Fibroblast of skin of left quadriceps (primary cell): Measurements from ENCODE around the gene GLI3.

Source experiments
- DNase-seq, 2 experiments: peaks; one replicate each; pipeline ENCODE4 v3.0.0-alpha.2; 2013; ENCODE audit warnings: low read depth in 2 of 2

GLI3 gene

DNA sequence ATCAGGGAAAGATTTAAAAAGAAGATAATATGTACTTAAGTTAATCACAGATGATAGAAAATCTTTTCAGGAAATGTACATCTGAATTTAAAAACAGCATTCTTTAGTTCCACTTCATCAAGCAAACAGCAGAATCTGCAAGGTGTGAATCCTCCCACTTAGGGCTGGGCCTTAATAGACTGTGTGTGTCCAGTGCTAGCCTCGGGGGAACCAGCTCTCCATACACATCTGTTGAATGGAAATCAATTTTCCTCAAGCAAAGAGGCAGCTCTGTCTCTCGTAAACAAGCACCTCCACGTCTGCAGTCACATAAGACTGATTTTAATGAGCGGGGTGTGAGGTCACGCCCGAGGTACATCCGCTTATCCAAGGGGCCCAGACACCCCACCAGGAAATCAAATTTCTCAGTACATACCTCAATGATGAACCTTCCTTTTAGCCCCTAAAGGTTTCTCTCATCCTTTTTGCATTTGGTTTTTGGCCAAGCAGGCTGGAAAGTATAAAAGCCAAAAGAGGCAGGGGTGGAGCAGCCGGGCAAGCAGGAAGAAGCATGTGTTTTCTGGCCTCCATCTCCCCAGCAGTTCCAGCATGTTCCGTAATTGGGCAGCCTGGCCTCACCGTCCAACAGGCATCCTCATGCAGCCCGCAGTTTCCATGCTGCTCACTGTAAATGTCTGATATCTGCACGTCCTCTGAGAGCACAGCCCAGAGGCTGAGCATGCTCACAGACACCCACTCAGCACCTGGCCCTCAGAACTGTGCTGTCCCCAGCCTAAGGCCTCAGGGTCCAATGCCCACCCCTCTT lies 131.3 kb downstream of the GLI3 start:
- no peak for DNase-seq

DNA sequence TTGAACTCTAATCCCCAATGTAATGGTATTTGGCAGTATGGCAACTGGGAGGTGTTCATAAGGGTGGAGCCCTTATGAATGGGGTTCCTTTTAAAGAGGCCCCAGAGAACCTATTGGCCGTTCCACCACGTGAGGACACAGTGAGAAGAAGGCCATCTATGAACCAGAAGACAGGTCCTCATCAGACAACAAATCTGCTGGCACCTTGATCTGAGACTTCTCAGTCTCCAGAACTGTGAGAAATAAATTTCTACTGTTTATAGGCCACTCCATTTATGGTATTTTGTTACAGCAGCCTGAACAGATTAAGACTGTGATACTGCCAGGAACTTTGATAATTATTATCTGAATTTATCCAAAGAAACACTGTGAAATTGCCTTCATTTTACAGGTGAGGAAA lies 132.3 kb downstream of the GLI3 start:
- DNase-seq, result no peak

DNA sequence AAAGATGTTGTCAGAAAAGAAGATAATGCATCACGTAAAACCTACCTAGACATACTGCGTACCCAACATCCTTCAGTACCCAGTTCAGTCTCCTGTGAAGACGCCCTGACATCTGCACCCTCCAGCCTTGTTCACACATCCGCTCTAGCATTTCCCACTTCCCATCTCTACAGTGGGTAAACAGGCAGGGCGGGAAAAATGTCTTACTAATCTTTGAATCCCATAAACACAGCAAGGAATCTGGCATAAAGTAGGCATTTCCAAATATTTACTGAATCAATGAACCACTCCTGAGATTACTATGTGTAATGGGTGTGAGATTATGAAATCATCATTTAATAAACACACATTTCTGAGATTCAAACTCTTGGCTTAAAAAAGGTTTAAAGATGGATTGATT lies 132.8 kb downstream of the GLI3 start:
- no peak for DNase-seq

DNA sequence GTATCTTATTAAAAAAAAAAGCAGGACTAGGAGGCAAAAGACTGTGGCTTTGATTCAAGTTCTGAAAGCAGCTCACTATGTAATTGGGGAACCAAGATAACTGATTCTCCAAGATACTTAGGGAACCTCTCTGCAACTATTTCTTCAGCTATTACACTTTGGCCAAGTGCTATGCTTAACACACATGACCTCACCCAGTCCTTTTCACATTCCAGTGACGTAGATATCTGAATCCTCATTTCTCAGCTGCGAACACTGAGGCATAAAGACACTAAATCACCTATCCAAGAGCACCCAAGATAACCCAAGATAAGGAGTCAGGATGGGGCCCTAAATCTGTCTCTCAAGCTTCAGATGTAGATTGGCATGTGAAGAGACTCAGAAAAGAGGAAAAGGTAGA lies 133.6 kb downstream of the GLI3 start:
- no peak for DNase-seq

DNA sequence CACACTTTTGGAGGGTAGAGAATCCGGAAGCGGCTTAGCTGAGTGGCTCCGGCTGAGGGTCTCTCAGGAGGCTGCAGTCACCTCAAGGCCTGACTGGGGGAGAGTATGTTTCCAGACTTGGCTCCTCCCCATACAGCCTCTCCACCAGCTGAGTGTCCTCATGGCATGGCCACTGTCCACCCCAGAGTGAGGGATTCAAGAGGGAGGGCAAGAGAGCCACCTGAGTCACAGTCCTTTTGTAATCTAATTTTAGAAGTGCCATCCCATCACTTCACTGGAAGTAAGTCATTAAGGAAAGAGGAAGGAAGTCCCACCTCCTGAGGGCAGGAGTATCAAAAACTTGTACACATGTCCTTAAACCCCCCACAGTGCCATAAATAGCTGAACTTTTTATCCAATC lies 134.0 kb downstream of the GLI3 start:
- no peak for DNase-seq

DNA sequence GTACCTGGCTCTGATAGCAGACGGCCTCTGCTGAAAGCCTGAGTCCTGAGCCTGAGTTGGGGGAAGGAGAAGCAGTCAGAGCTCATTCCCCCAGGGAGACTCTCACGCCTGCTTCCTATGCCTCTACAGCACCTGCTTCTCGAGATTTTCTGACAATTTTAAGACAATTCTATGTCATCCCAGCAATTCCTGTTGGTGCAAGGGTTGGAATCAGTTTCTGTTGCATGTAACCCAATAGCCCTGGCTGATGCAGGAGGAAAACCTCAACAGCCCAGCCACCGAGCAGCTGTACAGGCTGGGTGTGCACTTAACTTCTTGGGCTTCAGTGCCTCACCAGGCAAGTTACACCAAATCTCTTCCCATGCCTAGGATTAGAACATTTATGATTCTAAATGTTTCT lies 134.7 kb downstream of the GLI3 start:
- no peak for DNase-seq

DNA sequence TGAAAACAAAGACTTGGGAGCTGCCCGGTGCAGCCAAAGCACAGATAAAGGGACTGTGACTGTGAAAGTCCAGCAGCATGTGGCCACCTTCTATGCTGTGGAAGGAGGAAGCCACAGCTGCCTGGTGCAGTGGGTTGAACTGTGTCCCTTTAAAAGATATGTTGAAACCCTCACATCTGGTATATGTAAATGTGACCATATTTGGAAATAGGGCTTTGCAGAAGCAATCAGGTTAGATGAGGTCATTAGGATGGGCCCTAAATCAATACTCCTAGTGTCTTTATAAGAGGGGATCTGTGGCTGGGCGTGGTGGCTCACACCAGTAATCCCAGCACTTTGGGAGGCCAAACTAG lies 136.9 kb downstream of the GLI3 start:
- DNase-seq, result peak in 1 of 2 experiments; percentile 39

DNA sequence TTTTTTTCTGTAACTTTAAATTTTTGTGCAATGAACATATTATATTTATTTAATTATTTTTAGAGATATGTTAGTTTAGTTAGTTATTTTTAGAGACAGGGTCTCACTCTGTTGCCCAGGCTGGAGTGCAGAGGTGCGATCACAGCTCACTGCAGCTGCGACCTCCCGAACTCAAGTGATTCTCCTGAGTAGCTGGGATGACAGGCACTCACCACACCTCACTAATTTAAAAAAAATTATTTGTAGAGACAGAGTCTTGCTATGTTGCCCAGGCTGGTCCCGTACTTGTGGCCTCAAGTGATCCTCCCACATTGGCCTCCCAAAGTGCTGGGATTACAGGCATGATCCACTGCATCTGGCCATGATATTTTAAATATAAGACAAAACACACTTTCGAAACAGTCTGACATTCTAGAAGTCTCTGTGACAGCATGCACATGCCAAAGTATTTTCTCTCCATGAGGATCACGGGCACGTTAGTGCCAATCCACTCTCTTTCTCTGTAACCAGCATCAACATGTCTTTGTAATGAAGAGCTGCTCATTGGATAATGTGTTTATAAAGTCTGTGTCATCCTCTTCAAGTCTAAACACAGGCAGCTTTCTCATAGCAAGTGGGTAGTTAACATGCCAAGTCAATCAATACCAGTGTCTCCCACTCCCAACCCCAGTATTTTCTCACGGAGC lies 137.4 kb downstream of the GLI3 start:
- DNase-seq, result no peak

DNA sequence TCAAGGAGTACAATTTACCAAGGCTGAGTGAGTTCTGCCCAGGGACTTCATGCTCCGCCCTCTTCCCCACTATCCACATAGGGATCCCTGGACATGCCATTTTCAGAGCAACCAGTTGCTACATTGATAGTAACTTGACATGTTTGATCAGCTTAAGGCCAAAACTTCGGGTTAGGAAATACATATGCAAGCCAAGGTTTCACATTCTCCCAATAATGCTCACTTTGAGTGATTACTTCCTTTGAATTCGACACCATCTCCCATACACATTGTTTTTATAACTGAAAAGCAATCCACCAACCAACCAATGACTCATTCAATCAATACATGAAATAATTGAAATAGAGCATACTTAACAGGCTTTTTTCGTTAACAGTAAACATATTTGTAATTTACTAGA lies 137.9 kb downstream of the GLI3 start:
- DNase-seq, result peak in 1 of 2 experiments; percentile 34

DNA sequence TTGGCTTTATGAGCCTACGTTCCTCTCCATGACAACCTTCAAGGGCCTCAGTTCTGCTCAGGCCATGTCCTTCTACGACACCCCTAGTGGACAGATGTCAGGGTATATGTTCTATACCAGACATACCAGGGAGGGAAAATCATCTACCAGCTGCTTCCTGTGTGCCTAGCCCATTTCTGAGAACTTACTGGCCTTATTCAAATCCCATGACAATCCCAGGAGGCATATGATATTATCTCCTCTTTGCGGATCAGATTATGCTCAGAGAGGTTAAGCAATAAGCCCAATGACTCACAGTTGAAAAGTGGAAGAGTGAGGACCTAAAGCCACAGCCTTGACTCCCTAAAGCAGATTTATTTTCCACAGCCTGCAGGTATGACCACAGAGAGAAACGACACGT lies 139.3 kb downstream of the GLI3 start:
- peak; percentile 76 to 77 for DNase-seq

DNA sequence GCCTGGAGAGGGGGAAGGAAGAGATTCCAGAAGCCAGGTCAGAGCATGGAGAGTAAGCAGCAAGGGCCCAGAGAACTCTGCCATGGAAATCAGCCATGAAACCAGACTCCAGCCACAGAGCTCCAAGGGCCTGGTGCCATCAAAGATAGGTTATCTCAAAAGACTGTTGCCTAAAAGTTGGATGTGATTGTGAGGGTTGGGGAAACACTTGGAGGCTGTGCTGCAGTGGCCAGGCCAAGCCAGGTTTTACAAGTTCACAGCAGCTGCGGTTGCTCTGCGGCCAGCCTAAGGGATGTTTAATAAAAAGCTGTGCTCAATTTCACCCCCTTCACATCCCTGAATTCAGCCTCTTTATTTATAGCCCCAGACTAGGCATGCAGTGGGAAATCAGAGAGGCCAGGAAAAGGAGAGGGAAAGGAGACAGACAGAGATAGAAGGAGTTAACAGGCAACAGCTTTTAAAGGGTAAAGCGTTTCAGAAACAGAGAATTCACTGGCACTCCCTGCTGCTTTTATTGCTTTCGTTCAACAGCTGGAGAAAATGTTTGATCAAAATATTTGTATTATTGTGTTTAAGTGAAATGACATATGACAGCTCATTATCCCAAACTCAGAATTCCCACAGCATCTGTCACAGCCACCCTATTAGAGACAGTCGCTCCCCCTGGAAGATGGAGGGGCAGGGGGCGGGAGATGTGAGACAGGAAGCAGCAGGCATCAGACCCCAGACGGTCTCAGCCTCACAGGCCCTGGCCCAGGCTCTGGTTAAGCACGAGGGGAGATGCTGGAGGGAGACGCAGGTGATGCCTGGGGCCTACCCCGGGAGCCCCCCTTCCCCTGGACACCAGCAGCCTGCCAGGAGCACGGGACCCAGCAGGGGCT lies 140.1 kb downstream of the GLI3 start:
- peak in 1 of 2 experiments; percentile 49 for DNase-seq

DNA sequence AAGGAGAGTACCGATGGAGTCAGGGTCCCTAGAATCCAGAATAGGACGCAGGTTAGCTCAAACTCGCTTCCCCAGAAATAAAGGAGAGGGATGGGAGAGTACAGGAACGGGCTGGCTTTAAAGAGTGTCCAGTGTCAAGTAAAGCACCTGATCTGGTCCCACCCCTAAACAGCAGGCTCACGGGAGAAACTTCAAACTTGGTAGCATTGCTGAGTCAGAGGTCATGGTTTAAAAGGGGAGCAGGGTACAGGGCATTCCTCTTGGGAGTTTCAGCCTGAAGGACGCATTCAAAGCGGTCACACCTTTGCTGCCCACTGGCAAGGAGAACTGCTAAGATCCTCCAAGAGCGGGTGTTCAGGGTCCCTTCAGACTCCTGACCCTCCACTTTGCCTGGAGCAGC lies 140.7 kb downstream of the GLI3 start:
- no peak for DNase-seq

DNA sequence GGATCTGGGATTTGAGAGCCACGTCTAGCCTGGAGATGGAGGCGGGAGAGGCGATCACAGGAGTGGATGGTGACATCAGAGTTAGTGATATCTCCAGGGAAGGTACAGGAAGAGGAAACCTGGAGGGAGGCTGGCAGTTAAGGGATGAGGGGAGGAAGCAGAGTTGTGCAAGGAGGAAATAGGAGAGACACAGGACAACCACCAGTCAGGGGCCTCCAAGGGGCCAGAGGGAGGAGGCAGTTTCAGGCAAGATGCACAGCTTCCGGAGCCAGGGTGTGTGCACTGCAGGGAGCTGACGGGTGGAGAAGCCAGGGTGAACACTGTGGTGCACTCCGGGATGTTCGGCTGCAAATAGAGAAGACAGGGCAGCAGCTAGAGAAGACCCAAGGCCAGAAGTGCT lies 141.2 kb downstream of the GLI3 start:
- no peak for DNase-seq

DNA sequence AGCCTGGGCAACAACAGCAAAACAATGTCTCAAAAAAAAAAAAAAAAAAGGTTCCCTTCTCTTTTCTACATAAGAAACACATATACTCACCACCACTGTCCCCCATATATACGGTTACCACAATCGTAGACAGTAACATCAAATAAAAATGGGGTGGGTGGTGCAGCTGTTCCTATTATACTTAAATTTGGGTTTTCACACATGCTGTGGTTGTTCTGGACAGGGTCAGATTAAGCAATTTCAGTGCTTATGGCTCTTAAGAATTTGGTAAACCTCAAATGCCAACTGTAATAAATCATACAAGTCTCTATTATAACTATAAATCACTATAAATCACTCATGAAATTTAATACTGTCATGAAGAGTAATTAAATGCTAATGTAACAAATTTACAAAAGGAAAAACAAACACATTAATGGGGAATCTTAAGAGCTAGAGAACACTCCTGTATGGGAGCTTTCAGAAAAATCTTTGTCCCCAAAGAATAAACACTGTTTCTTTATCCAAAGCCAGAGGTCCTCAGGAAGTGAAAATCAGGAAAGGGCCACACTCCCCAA lies 143.6 kb downstream of the GLI3 start:
- DNase-seq, result no peak

DNA sequence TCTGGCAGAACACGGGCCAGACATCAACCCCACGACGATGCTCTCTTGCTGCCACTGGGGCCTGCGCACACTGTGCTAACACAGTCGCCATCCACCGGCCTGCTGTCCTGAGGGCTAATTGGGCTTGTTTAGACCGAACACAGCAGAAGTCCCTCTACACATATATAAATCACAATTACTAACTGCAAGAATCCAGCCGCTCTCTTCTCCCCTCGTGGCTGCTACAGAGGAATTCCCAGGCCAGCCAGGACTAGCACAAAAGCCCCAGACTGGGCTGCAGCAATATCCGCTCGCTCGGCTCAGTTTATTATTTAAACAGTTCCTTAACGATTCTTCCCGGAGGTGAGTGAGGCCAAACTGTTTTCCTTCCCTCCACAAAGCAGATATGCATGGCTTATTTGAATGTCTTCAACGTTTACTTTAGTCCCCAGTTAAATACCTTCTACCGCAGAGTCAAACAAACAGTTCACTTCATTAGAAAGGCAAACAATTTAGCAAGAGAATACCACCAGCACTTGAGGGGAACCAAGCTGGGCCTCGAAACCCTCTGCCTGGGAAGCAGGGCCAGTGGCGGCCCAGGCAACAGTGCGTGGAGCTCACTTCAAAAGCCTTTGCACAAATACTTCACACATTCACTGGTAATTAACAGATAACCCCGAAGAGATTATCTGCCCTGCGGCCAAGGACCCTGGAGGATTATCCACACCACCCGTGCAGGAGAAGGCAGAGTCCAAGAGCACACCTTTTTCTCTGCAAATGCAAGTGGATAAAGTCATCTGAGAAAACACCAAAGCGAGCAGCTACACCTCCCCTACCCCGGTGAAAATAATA lies 145.3 kb downstream of the GLI3 start:
- DNase-seq, result no peak

DNA sequence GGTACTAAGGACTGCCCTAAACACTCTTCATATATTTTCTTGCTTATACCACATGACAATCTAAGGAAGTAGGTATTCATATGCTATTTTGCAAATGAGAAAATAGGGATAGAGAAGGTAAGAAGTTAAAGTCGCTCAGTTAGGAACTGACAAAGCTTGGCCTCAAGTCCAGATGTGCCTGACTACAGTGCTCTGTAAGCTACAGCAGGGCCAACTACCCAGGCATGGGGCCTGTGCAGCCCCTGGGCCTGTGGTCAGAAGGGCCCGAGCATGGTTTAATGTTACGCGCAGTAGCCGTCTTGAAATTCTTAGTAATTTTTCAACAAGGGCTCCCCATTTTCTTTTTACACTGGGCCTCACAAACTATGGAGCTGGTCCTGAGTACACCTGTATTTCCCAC lies 146.2 kb downstream of the GLI3 start:
- no peak for DNase-seq

DNA sequence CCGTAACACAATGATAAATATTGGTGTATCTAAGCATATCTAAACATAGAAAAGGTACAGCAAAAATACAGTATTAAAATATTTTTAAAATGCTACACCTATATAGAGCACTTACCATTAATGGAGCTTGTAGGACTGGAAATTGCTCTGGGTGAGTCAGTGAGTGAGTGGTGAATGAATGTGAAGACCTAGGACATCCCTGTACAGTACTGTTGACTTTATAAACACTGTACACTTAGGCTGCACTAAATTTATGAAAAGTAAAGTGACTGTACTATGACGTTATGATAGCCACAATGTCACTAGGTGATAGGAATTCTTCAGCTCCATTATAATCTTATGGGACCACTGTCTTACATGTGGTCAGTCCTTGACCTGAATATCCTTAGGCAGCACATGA lies 147.0 kb downstream of the GLI3 start:
- DNase-seq, result no peak

DNA sequence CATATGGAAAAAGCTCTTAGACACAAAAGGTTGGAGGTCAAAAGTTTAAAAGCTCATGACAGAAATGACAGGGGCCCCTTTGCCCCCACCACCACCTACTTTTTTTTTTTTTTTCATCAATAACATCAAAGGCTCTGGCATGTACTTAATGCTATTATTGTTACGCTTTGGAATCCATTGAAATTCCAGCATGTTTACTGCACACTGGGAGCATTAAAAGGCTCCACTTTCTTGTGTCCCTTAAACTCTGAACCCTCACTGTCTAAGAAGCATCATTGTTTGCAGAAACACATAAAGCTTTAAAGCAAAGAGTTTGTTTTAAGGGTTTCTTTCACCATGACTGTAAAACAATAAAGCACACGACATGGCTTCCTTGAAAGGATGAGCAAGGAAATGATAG lies 149.4 kb downstream of the GLI3 start:
- no peak for DNase-seq

DNA sequence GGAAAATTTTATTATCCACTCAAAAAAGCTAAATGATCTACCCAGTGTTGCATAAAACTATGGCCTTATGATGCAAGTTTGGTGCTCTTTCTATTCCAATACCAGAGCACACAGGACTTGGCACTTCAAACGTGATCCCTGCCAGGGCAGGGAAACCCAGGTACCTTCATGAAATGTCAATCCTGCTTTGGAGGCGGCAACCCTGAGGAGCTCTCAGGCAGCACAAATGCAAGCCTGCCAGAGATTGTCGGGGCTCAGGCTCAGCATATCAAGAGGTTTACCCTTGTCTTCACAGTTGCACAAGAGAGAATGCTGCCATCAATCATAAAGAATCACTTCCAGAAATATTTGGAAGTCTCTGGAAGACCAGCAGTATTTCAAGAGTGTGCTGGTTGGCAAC lies 151.5 kb downstream of the GLI3 start:
- no peak for DNase-seq

DNA sequence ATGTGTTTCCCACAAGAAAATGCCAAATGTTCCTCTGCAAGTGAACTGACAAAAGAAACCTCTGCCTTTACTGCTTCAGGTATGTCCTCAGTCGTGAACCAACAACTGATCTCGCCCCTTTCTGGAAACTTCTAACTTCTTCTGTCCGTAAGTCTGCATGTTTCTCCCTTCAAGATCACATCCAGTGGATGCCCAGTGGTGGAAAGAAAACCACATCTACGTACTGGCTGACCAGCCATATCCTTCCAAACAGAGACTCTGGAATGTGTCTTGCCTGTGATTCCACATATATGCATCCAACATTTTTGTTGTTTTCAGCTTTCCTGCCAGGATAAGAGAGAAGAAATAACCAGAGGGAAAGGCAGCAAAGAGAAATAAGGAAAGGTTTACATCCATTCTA lies 152.7 kb downstream of the GLI3 start:
- no peak for DNase-seq

DNA sequence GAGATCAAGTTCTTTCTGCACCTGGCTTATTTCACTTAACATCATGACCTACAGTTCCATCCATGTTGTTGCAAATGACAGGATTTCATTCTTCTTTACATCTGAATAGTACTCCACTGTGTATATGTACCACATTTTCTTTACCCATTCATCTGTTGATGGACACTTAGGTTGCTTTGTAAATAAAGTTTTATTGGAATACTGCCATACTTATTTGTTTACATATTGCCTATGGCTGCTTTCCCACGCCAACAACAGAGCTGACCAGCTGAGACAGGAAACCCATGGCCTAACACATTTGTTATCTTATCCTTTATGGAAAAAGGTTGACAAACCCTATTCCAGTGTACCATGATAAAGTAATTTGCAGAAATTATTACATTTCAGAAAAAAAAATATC lies 153.7 kb downstream of the GLI3 start:
- DNase-seq, result no peak
